IMR-90 (cell line): ENCODE measurements around the gene RNGTT. TPM values are rescaled to one million over a fixed set of nuclear protein-coding genes. Genes with fewer than 3 reads are reported as not detected.
"Not testable (repeated sequence)": the region's sequence is repeated elsewhere in the genome, so short reads cannot be mapped to it uniquely, and the experiment has no call there.

Experiments used
- ATAC-seq: fragments of 200-7000 bp; cut with Tn5 transposase; 2 replicates; pipeline ENCODE4 v1.9.1; 2020; ENCODE audit warnings: low read depth, mild to moderate bottlenecking, moderate library complexity
- BruUV-seq: library from RNA; stranded (reverse); fragments of 400-500 nt; replicated peaks from 2 replicates; lab custom pipeline; 2021; lab: Mats Ljungman, UMichigan
- CTCF ChIA-PET: fragments of 300-600 bp; formaldehyde crosslinking; extraction: SDS; loops from one replicate; lab custom pipeline; 2021; ENCODE audit warnings: antibody characterized with exemption; lab: Yijun Ruan, JAX
- POLR2A ChIA-PET: fragments of 300-600 bp; sonication (Branson Sonifier 250); formaldehyde crosslinking; loops from one replicate; lab custom pipeline; 2022; ENCODE audit warnings: antibody characterized with exemption; ENCODE audit not compliant: unreplicated experiment; lab: Charles Lee
- DNase-seq: peaks from one replicate; pipeline ENCODE4 v3.0.0; 2013
- H2AFZ ChIP-seq: replicated peaks from 2 replicates; pipeline ENCODE3; 2013; ENCODE audit warnings: low read length, mild to moderate bottlenecking; ENCODE audit not compliant: poor library complexity
- H2AK5ac ChIP-seq: 2 replicates; pipeline ENCODE4 v1.6.1; 2013; ENCODE audit warnings: low read depth, low read length, inconsistent platforms
- H2AK9ac ChIP-seq: replicated peaks from 2 replicates; pipeline ENCODE3; 2013; ENCODE audit warnings: mild to moderate bottlenecking, low read depth, low read length, moderate library complexity; ENCODE audit not compliant: poor library complexity
- H2BK120ac ChIP-seq: 2 replicates; pipeline ENCODE4 v1.6.1; 2013; ENCODE audit warnings: low read depth, low read length, inconsistent platforms
- H2BK15ac ChIP-seq: 3 replicates; pipeline ENCODE4 v1.6.1; 2013; ENCODE audit warnings: low read depth, low read length, inconsistent platforms
- H2BK20ac ChIP-seq: 2 replicates; pipeline ENCODE4 v1.6.1; 2013; ENCODE audit warnings: low read depth, mild to moderate bottlenecking, inconsistent platforms, low read length, moderate library complexity
- H2BK5ac ChIP-seq: 2 replicates; pipeline ENCODE4 v1.6.1; 2013; ENCODE audit warnings: mild to moderate bottlenecking, low read depth, low read length, inconsistent platforms; ENCODE audit not compliant: poor library complexity, severe bottlenecking
- H3K14ac ChIP-seq: replicated peaks from 2 replicates; pipeline ENCODE4 v1.6.1; 2013; ENCODE audit warnings: low read depth, low read length, inconsistent platforms
- H3K18ac ChIP-seq: 2 replicates; pipeline ENCODE4 v1.6.1; 2013; ENCODE audit warnings: low read depth, low read length, control low read depth
- H3K23ac ChIP-seq: 2 replicates; pipeline ENCODE4 v1.6.1; 2013; ENCODE audit warnings: low read depth, low read length, inconsistent platforms
- H3K27ac ChIP-seq: 2 replicates; pipeline ENCODE4 v1.5.1; 2013; ENCODE audit warnings: mild to moderate bottlenecking, control low read depth, low read length; ENCODE audit not compliant: insufficient read depth
- H3K27me3 ChIP-seq: 2 replicates; pipeline ENCODE4 v1.6.1; 2013; ENCODE audit warnings: low read length; ENCODE audit not compliant: control insufficient read depth, insufficient read depth
- H3K36me3 ChIP-seq: 2 replicates; pipeline ENCODE4 v1.6.1; 2013; ENCODE audit warnings: low read length, mixed read lengths; ENCODE audit not compliant: control insufficient read depth, insufficient read depth
- H3K4ac ChIP-seq: 2 replicates; pipeline ENCODE4 v1.6.1; 2013; ENCODE audit warnings: low read depth, low read length, inconsistent platforms
- H3K4me1 ChIP-seq: 2 replicates; pipeline ENCODE4 v1.6.1; 2013; ENCODE audit warnings: low read length, mixed read lengths; ENCODE audit not compliant: control insufficient read depth, insufficient read depth
- H3K4me2 ChIP-seq: 2 replicates; pipeline ENCODE4 v1.6.1; 2013; ENCODE audit warnings: low read depth, mild to moderate bottlenecking, control low read depth, low read length, moderate library complexity
- H3K4me3 ChIP-seq: 2 replicates; pipeline ENCODE4 v1.5.1; 2013; ENCODE audit warnings: low read depth, mild to moderate bottlenecking, control low read depth, low read length, moderate library complexity; ENCODE audit not compliant: insufficient read depth
- H3K56ac ChIP-seq: 2 replicates; pipeline ENCODE4 v1.6.1; 2013; ENCODE audit warnings: low read length, inconsistent platforms; ENCODE audit not compliant: insufficient read depth; ENCODE audit errors: extremely low read depth
- H3K79me1 ChIP-seq, 2 experiments: 2 replicates each; pipeline ENCODE4 v1.6.1; 2013; ENCODE audit warnings: low read length in 2 of 2, inconsistent platforms in 1 of 2, low read depth in 1 of 2
- H3K9ac ChIP-seq: 2 replicates; pipeline ENCODE4 v1.6.1; 2013; ENCODE audit warnings: low read depth, low read length, control low read depth
- H3K9me1 ChIP-seq: 2 replicates; pipeline ENCODE4 v1.6.1; 2013; ENCODE audit warnings: low read length, inconsistent platforms; ENCODE audit not compliant: insufficient read depth
- H3K9me3 ChIP-seq: 2 replicates; pipeline ENCODE4 v1.6.1; 2013; ENCODE audit warnings: low read length; ENCODE audit not compliant: control insufficient read depth, insufficient read depth
- H4K20me1 ChIP-seq: 2 replicates; pipeline ENCODE4 v1.6.1; 2013; ENCODE audit warnings: low read length, inconsistent platforms; ENCODE audit not compliant: insufficient read depth
- H4K5ac ChIP-seq: 2 replicates; pipeline ENCODE4 v1.6.1; 2013; ENCODE audit warnings: mild to moderate bottlenecking, low read depth, low read length, control low read depth
- H4K8ac ChIP-seq, 2 experiments: 2 replicates each; pipeline ENCODE4 v1.6.1; 2013; ENCODE audit warnings: low read depth in 2 of 2, low read length in 2 of 2, control low read depth in 1 of 2, inconsistent platforms in 1 of 2
- H4K91ac ChIP-seq: 2 replicates; pipeline ENCODE4 v1.6.1; 2013; ENCODE audit warnings: low read depth, low read length, inconsistent platforms; ENCODE audit not compliant: insufficient read depth
- WGBS, 2 experiments: methylation state at CpG; one replicate each; pipeline versions ENCODE4 v1.1.5 to v1.1.7; 2013; ENCODE audit warnings: missing lambda C conversion rate in 2 of 2; ENCODE audit not compliant: insufficient read length in 1 of 2; ENCODE audit errors: extremely low coverage in 2 of 2; 5-methylcytosine and 5-hydroxymethylcytosine counted together
- dilution Hi-C: fragments of 300-500 bp; cut with HindIII; formaldehyde crosslinking; loops from one replicate; pipeline ENCODE4 v1.14.3; 2018; ENCODE audit warnings: low sequenced_read_pairs; ENCODE audit not compliant: unreplicated experiment
- in situ Hi-C: fragments of 300-500 bp; cut with MboI; formaldehyde crosslinking; loops from 3 replicates; pipeline ENCODE4 v1.14.3; 2019; ENCODE audit warnings: low sequenced_read_pairs, inconsistent platforms, mixed read lengths
- intact Hi-C: fragments of 100-400 bp; cut with micrococcal nuclease; formaldehyde crosslinking; loops from 2 replicates; pipeline ENCODE4 v1.10.0; 2022
- polyA plus RNA-seq, 3 experiments: library from polyadenylated mRNA; depleted of rRNA; stranded (reverse); fragments of >200 nt; gene quantifications; 2 replicates each; pipeline ENCODE4 v1.2.3, GENCODE V29; 2012; ENCODE audit warnings: low replicate concordance in 1 of 3
- total RNA-seq: library from RNA; depleted of rRNA; stranded (reverse); fragments of >200 nt; gene quantifications from 2 replicates; pipeline ENCODE4 v1.2.3, GENCODE V29; 2012

The RNGTT gene
- total and polyA plus RNA-seq, 2 of the 4 experiments (the other 2 are of a cell fraction), result 5.4 to 21.7 TPM

GRCh38 chr6:88932019-88932418 is 31.4 kb downstream of the RNGTT start:
- H2AK9ac ChIP-seq, H2BK15ac ChIP-seq, H2AFZ ChIP-seq, H3K18ac ChIP-seq, H3K9me3 ChIP-seq, H4K5ac ChIP-seq, H4K20me1 ChIP-seq, intact Hi-C loops, H3K27ac ChIP-seq, H3K14ac ChIP-seq, H3K4me3 ChIP-seq, H3K4me1 ChIP-seq, H3K9ac ChIP-seq, H2AK5ac ChIP-seq, DNase-seq, H3K4me2 ChIP-seq, CTCF ChIA-PET, H3K4ac ChIP-seq, H3K9me1 ChIP-seq, POLR2A ChIA-PET, H3K56ac ChIP-seq, H2BK5ac ChIP-seq, BruUV-seq, H2BK120ac ChIP-seq, H3K79me1 ChIP-seq, H4K8ac ChIP-seq, in situ Hi-C loops, dilution Hi-C loops, H3K36me3 ChIP-seq, H2BK20ac ChIP-seq, H4K91ac ChIP-seq, H3K27me3 ChIP-seq, H3K23ac ChIP-seq, ATAC-seq: not testable (repeated sequence)
- 100% methylated on average over 2 of the region's 5 CpGs; no CpG with 5 or more reads in 1 of the 2 experiments for WGBS, 2 experiments
